Measurements from ENCODE around the gene ZDHHC20. TPM values are rescaled to one million over a fixed set of nuclear protein-coding genes. Genes with fewer than 3 reads are reported as not detected.

The ZDHHC20 gene
- total RNA-seq, 1 experiment from 2014 or later = 110 TPM

DNA sequence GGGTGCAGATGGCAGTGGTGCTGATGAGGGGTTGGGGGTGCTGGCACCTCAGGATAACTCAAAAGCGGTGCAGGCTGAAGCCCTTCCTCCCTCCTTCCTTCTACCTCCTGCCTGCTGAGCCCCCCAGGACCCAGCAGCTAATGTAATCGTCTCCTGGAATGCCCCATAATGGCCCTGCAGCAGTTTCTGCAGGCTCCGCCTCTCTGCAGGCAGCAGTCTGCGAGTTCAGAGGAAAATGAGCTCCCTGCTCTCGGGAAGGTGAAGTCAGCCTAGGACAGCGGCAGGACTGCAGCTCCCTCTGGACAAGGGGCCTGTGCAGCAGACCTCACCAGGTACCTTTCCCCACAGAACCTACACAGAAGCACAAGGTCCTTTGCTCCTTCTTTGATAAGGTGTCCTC lies 130.9 kb downstream of the ZDHHC20 start:
- Histone ChIP-seq H3K79me2 (ENCODE audit: insufficient read depth, low read length) (no peaks in the 10 kb centered on the region), H3K9ac (ENCODE audit: low read length) (no peak overlapping the region), H3K9me3 (ENCODE audit: control insufficient read depth in 1 of 2, insufficient read depth in 1 of 2, low read depth in 1 of 2, low read length in 2 of 2) (no peaks in the 10 kb centered on the region), H3K4me2 (ENCODE audit: low read length) (no peak overlapping the region), H3K36me3 (ENCODE audit: control insufficient read depth in 1 of 2, insufficient read depth in 2 of 2, low read length in 2 of 2) (no peaks in the 10 kb centered on the region), H3K4me1 (ENCODE audit: control insufficient read depth in 1 of 2, insufficient read depth in 2 of 2, low read length in 2 of 2) (no peaks in the 10 kb centered on the region), H4K20me1 (ENCODE audit: insufficient read depth) (no peaks in the 10 kb centered on the region), H3K27me3 (ENCODE audit: insufficient read depth, low read length) (no peaks in the 10 kb centered on the region), H2AFZ (ENCODE audit: low read depth, low read length, poor library complexity, severe bottlenecking) (no peak overlapping the region), H3K9me2 (ENCODE audit: insufficient read depth) (no peaks in the 10 kb centered on the region), H3K27ac (ENCODE audit: low read depth, low read length) (no peak overlapping the region), H3K4me3 (replicated peaks in 1 of 2; ENCODE audit: low read depth in 1 of 2, low read length in 2 of 2) (no peak overlapping the region)
- intact Hi-C loops (cut with micrococcal nuclease) = no loop called here
- TF ChIP-seq SIN3A (IDR thresholded peaks at IDR 0.05; ENCODE audit: low read depth) = no peak
- no peak for TF ChIP-seq ZFX (IDR thresholded peaks at IDR 0.05)
- TF ChIP-seq EZH2phosphoT487 (IDR thresholded peaks at IDR 0.05; ENCODE audit: borderline replicate concordance) = no peak
- no peak for TF ChIP-seq CTCF (IDR thresholded peaks at IDR 0.05 in 2 of 3, conservative IDR thresholded peaks at IDR 0.05 in 1 of 3; ENCODE audit: borderline replicate concordance in 1 of 3, insufficient read depth in 1 of 3, low read depth in 2 of 3, low read length in 2 of 3)
- no peak for TF ChIP-seq YY1 (IDR thresholded peaks at IDR 0.05; ENCODE audit: extremely low read depth, insufficient replicate concordance, low read depth, low read length)
- no peak for TF ChIP-seq SRF (IDR thresholded peaks at IDR 0.05; ENCODE audit: low read depth)
- no peak for TF ChIP-seq MAX (IDR thresholded peaks at IDR 0.05)
- TF ChIP-seq POLR2AphosphoS5 (IDR thresholded peaks at IDR 0.05; ENCODE audit: low read depth, low read length) = no peak
- POLR2A ChIA-PET = no interaction called here
- RAD21 ChIA-PET (ENCODE audit: low non-redundant PET in 1 of 2, low total read pairs in 2 of 2, uncharacterized antibody in 2 of 2, unreplicated experiment in 2 of 2) = no interaction called here
- ATAC-seq (no peak), DNase-seq (ENCODE audit: low read depth, low spot score) (no peak)
- CTCF ChIA-PET = no interaction called here
- BruUV-seq (replicated peaks) = no TSS peak
